Measurements from ENCODE around the gene GP2. TPM values are rescaled to one million over a fixed set of nuclear protein-coding genes. Genes with fewer than 3 reads are reported as not detected.
A peak's percentile ranks its signal among the peaks of the same experiment; 100 is the strongest.

The GP2 gene
- polyA plus RNA-seq, 4 donors, result 8.4 to 34.4 (median 14.4) TPM

GRCh38 chr16:20352615-20353014, 25.3 kb upstream of the GP2 start, which contains the start of gene UMOD:
TSS of gene UMOD (minus strand) at chr16:20352715. CDS start at chr16:20350737, 1,978 bp downstream.
- Histone ChIP-seq H3K36me3 (ENCODE audit: control insufficient read depth in 3 of 3, insufficient read depth in 2 of 3, low read depth in 1 of 3, low read length in 3 of 3) (no peaks in the 10 kb centered on the region), H3K27ac (ENCODE audit: low read depth in 1 of 3, low read length in 2 of 3) (no peak within 1 kb of the TSS), H3K4me3 (ENCODE audit: low read depth in 1 of 3, low read length in 3 of 3) (no peak within 1 kb of the TSS), H3K27me3 (ENCODE audit: control insufficient read depth in 3 of 3, insufficient read depth in 3 of 3, low read length in 3 of 3) (peaks cover 0 to 5% (median 2%) of the 10 kb centered on the region in 3 donors), H3K4me1 (ENCODE audit: control insufficient read depth in 3 of 3, insufficient read depth in 2 of 3, low read depth in 1 of 3, low read length in 2 of 3) (peaks cover 0 to 3% (median 0%) of the 10 kb centered on the region in 3 donors), H3K9me3 (ENCODE audit: control insufficient read depth in 2 of 2, insufficient read depth in 1 of 2, low read depth in 1 of 2, low read length in 1 of 2) (no peaks in the 10 kb centered on the region)
- no peak for DNase-seq
- 33 to 71% (median 45%) methylated on average over 2 of the region's 2 CpGs for WGBS, 3 donors
- FAIRE-seq, result no peak

- Histone ChIP-seq H3K27me3 (ENCODE audit: control insufficient read depth in 3 of 3, insufficient read depth in 3 of 3, low read length in 3 of 3) (peaks cover 0 to 3% (median 0%) of the 10 kb centered on the region in 3 donors), H3K4me3 (ENCODE audit: low read depth in 1 of 3, low read length in 3 of 3) (no peak overlapping the region), H3K4me1 (ENCODE audit: control insufficient read depth in 3 of 3, insufficient read depth in 2 of 3, low read depth in 1 of 3, low read length in 2 of 3) (peaks cover 0 to 3% (median 0%) of the 10 kb centered on the region in 3 donors), H3K27ac (ENCODE audit: low read depth in 1 of 3, low read length in 2 of 3) (no peak overlapping the region), H3K36me3 (ENCODE audit: control insufficient read depth in 3 of 3, insufficient read depth in 2 of 3, low read depth in 1 of 3, low read length in 3 of 3) (no peaks in the 10 kb centered on the region), H3K9me3 (ENCODE audit: control insufficient read depth in 2 of 2, insufficient read depth in 1 of 2, low read depth in 1 of 2, low read length in 1 of 2) (no peaks in the 10 kb centered on the region)
- DNase-seq (no peak), FAIRE-seq (no peak)
- WGBS, 3 donors, result 57 to 78% (median 71%) methylated on average over 6 of the region's 6 CpGs
Measured at GRCh38 chr16:20349615-20350014, 22.3 kb upstream of the GP2 start.

GRCh38 chr16:20348365-20349185, 21.3 kb upstream of the GP2 start:
- no peak for FAIRE-seq
- Histone ChIP-seq H3K4me1 (ENCODE audit: control insufficient read depth in 3 of 3, insufficient read depth in 2 of 3, low read depth in 1 of 3, low read length in 2 of 3) (peaks cover 0 to 3% (median 0%) of the 10 kb centered on the region in 3 donors), H3K36me3 (ENCODE audit: control insufficient read depth in 3 of 3, insufficient read depth in 2 of 3, low read depth in 1 of 3, low read length in 3 of 3) (no peaks in the 10 kb centered on the region), H3K27ac (ENCODE audit: low read depth in 1 of 3, low read length in 2 of 3) (no peak overlapping the region), H3K4me3 (ENCODE audit: low read depth in 1 of 3, low read length in 3 of 3) (no peak overlapping the region), H3K27me3 (ENCODE audit: control insufficient read depth in 3 of 3, insufficient read depth in 3 of 3, low read length in 3 of 3) (peaks cover 0 to 3% (median 0%) of the 10 kb centered on the region in 3 donors), H3K9me3 (ENCODE audit: control insufficient read depth in 2 of 2, insufficient read depth in 1 of 2, low read depth in 1 of 2, low read length in 1 of 2) (no peaks in the 10 kb centered on the region)
- DNase-seq, result peak; percentile 8 to 31
- 22 to 37% (median 30%) methylated on average over 77 of the region's 77 CpGs for WGBS, 3 donors

GRCh38 chr16:20347666-20348364, 20.5 kb upstream of the GP2 start:
- no peak overlapping the region for H3K4me3 ChIP-seq (ENCODE audit: low read depth in 1 of 3, low read length in 3 of 3)
- H3K27ac ChIP-seq (ENCODE audit: low read depth in 1 of 3, low read length in 2 of 3), result no peak overlapping the region
- FAIRE-seq (no peak), DNase-seq (no peak)
- 62 to 76% (median 71%) methylated on average over 12 of the region's 12 CpGs for WGBS, 3 donors
- H3K4me1 ChIP-seq (ENCODE audit: control insufficient read depth in 3 of 3, insufficient read depth in 2 of 3, low read depth in 1 of 3, low read length in 2 of 3), result no peaks in the 10 kb centered on the region
- H3K36me3 ChIP-seq (ENCODE audit: control insufficient read depth in 3 of 3, insufficient read depth in 2 of 3, low read depth in 1 of 3, low read length in 3 of 3), result no peaks in the 10 kb centered on the region
- no peaks in the 10 kb centered on the region for H3K9me3 ChIP-seq (ENCODE audit: control insufficient read depth in 2 of 2, insufficient read depth in 1 of 2, low read depth in 1 of 2, low read length in 1 of 2)
- H3K27me3 ChIP-seq (ENCODE audit: control insufficient read depth in 3 of 3, insufficient read depth in 3 of 3, low read length in 3 of 3), result peaks cover 0 to 3% (median 0%) of the 10 kb centered on the region in 3 donors

- Histone ChIP-seq H3K4me1 (ENCODE audit: control insufficient read depth in 3 of 3, insufficient read depth in 2 of 3, low read depth in 1 of 3, low read length in 2 of 3) (no peaks in the 10 kb centered on the region), H3K36me3 (ENCODE audit: control insufficient read depth in 3 of 3, insufficient read depth in 2 of 3, low read depth in 1 of 3, low read length in 3 of 3) (no peaks in the 10 kb centered on the region), H3K27ac (ENCODE audit: low read depth in 1 of 3, low read length in 2 of 3) (no peak overlapping the region), H3K27me3 (ENCODE audit: control insufficient read depth in 3 of 3, insufficient read depth in 3 of 3, low read length in 3 of 3) (peaks cover 0 to 3% (median 0%) of the 10 kb centered on the region in 3 donors), H3K4me3 (ENCODE audit: low read depth in 1 of 3, low read length in 3 of 3) (no peak overlapping the region), H3K9me3 (ENCODE audit: control insufficient read depth in 2 of 2, insufficient read depth in 1 of 2, low read depth in 1 of 2, low read length in 1 of 2) (no peaks in the 10 kb centered on the region)
- DNase-seq (no peak), FAIRE-seq (no peak)
- WGBS, 3 donors, result 71 to 76% (median 71%) methylated on average over 5 of the region's 5 CpGs
Measured at GRCh38 chr16:20344611-20345010, 17.3 kb upstream of the GP2 start.

GRCh38 chr16:20339744-20340143, 12.4 kb upstream of the GP2 start:
- 82 to 94% (median 86%) methylated on average over 3 of the region's 3 CpGs for WGBS, 3 donors
- Histone ChIP-seq H3K4me3 (ENCODE audit: low read depth in 1 of 3, low read length in 3 of 3) (no peak overlapping the region), H3K27ac (ENCODE audit: low read depth in 1 of 3, low read length in 2 of 3) (no peak overlapping the region), H3K36me3 (ENCODE audit: control insufficient read depth in 3 of 3, insufficient read depth in 2 of 3, low read depth in 1 of 3, low read length in 3 of 3) (no peaks in the 10 kb centered on the region), H3K4me1 (ENCODE audit: control insufficient read depth in 3 of 3, insufficient read depth in 2 of 3, low read depth in 1 of 3, low read length in 2 of 3) (no peaks in the 10 kb centered on the region), H3K9me3 (ENCODE audit: control insufficient read depth in 2 of 2, insufficient read depth in 1 of 2, low read depth in 1 of 2, low read length in 1 of 2) (no peaks in the 10 kb centered on the region), H3K27me3 (ENCODE audit: control insufficient read depth in 3 of 3, insufficient read depth in 3 of 3, low read length in 3 of 3) (no peaks in the 10 kb centered on the region)
- FAIRE-seq (no peak), DNase-seq (no peak)

GRCh38 chr16:20336955-20337354, 9.6 kb upstream of the GP2 start:
- Histone ChIP-seq H3K4me3 (ENCODE audit: low read depth in 1 of 3, low read length in 3 of 3) (no peak overlapping the region), H3K4me1 (ENCODE audit: control insufficient read depth in 3 of 3, insufficient read depth in 2 of 3, low read depth in 1 of 3, low read length in 2 of 3) (no peaks in the 10 kb centered on the region), H3K36me3 (ENCODE audit: control insufficient read depth in 3 of 3, insufficient read depth in 2 of 3, low read depth in 1 of 3, low read length in 3 of 3) (no peaks in the 10 kb centered on the region), H3K9me3 (ENCODE audit: control insufficient read depth in 2 of 2, insufficient read depth in 1 of 2, low read depth in 1 of 2, low read length in 1 of 2) (no peaks in the 10 kb centered on the region), H3K27ac (ENCODE audit: low read depth in 1 of 3, low read length in 2 of 3) (no peak overlapping the region), H3K27me3 (ENCODE audit: control insufficient read depth in 3 of 3, insufficient read depth in 3 of 3, low read length in 3 of 3) (no peaks in the 10 kb centered on the region)
- FAIRE-seq (no peak), DNase-seq (no peak)
- WGBS, 3 donors, result 60 to 65% (median 62%) methylated on average over 2 of the region's 2 CpGs

GRCh38 chr16:20334396-20334795, 7.1 kb upstream of the GP2 start:
- H3K36me3 ChIP-seq (ENCODE audit: control insufficient read depth in 3 of 3, insufficient read depth in 2 of 3, low read depth in 1 of 3, low read length in 3 of 3), result no peaks in the 10 kb centered on the region
- no peak for FAIRE-seq
- no peak for DNase-seq

More at GRCh38 chr16:20334396-20334795, 7.1 kb upstream of the GP2 start:
- 65 to 91% (median 67%) methylated on average over 1 of the region's 1 CpG for WGBS, 3 donors
- Histone ChIP-seq H3K4me3 (ENCODE audit: low read depth in 1 of 3, low read length in 3 of 3) (no peak overlapping the region), H3K4me1 (ENCODE audit: control insufficient read depth in 3 of 3, insufficient read depth in 2 of 3, low read depth in 1 of 3, low read length in 2 of 3) (no peaks in the 10 kb centered on the region), H3K27ac (ENCODE audit: low read depth in 1 of 3, low read length in 2 of 3) (no peak overlapping the region), H3K9me3 (ENCODE audit: control insufficient read depth in 2 of 2, insufficient read depth in 1 of 2, low read depth in 1 of 2, low read length in 1 of 2) (no peaks in the 10 kb centered on the region), H3K27me3 (ENCODE audit: control insufficient read depth in 3 of 3, insufficient read depth in 3 of 3, low read length in 3 of 3) (no peaks in the 10 kb centered on the region)
